ENCODE measurements around the gene ZCCHC7.

The ZCCHC7 gene

DNA sequence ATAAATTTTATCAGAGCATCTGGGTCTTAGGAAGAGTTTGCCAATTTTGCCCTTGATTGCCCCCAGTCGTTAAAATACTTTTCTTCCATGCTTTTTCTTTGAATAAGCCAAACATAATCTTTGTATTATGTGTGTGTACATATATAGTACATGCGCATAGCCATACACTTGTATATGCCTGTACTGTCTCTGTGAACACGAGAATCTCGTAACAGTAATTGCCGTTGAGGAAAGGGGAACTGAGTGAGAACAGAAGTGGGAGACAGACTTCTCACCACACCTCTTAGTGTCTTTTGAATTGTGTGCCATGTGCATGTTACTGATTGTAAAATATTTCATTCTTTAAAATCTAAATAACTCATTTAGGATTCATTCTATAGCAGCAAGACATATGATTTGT is 222.5 kb downstream of the ZCCHC7 start:
- DNase-seq: no peak

DNA sequence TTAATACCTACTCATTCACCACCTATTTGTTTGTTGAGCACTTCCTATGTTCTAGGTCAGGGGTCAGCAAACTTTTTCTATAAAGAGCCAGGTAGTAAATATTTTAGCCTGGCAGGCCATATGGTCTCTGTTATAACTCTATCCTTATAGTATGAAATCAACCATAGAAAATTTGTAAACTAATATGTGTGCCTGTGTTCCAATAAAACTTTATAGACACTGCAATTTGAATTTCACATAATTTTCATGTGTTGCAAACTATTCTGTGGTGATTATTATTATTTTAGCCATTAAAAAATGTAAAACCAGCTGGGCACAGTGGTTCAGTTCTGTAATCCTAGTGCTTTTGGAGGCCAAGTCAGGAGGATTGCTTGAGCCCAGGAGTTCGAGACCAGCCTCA is 223.3 kb downstream of the ZCCHC7 start:
- DNase-seq: no peak

DNA sequence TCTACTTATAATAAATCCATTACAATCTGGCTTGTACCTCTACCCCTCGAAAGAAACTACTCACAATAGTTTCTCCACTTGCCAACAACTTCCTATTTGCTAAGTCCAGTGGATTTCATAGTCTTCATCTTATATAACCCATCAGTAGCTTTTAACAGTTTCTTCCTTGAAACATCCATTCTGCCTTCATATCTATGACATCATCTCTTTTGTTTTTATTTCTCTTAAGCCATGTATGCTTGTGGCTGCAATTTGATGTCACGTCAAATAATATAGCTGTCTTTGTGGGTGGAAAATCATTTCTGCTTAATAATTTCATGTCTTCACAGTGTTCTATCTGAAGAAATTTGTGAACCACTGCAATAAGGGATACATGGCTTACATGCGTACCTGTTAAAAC is 224.7 kb downstream of the ZCCHC7 start:
- DNase-seq: no peak

DNA sequence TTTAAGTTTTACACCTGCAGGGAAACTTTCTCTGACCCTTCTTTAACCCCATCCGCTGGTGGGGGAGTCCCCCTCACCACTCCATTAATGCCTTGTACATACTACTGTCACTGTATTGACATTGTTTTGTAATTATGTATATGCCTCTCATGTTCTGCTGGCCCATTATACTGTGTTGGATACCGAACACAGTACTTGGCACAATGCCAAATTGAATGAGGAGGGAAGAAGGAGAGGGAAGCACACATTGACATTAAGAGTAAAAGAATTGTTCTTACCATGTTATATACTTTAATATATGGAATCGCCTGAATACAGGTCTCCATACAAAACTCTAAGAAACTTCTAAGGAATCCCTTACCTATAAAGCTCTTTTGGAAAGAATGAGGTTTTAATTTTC is 228.5 kb downstream of the ZCCHC7 start:
- DNase-seq: no peak

DNA sequence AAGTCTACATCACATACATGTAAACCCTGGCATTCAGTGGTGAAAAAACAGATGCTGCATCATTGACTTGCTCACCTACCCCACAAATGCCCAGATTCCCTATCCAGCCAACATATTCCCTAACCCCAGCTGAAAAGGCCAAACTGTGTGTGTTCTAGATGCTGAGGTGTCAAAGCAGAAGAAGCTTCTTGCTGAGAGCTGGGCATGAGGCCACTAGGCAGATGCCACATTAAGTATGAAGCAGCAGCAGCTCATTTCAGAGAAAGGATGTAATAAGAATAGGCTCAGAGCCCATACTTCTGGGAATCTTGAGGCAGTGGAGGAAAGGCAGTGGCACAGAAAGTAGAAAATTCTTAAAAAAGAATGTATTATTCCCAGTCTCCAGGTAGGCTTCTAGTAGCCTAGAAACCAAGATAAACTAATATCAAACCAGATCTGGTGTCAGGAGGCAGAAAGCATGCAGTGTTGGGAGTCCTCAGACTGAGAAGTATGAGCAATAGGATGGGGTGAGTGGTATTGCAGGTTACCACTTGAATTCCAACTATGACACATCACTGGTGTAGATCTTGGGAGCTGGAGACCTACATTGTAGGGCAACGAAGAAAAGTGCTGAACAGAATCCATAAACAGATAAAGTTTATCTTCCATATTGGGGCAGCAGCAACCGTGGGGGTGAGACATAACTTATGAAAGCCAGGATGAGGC is 230.3 kb downstream of the ZCCHC7 start:
- no peak for DNase-seq

DNA sequence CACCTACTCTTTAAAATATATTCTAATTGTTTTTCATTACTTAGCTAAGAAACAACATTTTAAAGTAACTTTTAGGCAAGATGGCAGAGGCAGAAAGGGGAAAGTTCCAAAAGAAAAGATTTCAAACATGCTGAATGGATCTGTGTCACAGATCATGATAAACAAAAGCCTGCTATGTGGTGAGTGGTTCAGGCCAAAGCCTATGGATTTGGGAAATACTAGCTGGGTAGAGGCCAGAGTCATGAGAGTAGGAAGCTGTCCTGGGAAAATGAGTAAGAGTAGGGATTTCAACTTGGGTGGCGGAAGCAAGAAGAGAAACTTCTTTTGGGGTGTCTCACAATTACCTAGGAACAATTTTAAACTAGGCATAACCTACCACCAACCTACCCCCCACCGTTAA is 233.4 kb downstream of the ZCCHC7 start:
- DNase-seq: no peak

DNA sequence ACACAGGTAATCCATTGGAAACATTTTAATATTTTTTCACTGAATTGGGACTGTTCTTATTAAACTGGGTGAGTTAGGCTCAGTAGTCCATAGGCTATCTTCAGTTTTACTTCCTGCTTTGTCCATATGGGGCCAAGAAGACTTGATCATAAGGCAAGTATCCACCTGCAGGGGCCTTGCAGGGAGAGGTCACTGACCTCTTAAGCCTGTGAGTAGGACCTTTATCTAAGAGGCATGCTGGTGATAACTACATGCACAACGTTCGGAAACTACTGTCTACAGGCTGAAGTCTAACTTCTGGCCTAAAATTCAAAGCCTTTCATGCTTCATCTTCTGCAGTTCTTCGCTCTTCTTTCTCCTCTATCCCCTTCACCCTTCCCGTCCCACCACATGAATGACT is 242.1 kb downstream of the ZCCHC7 start:
- no peak for DNase-seq

DNA sequence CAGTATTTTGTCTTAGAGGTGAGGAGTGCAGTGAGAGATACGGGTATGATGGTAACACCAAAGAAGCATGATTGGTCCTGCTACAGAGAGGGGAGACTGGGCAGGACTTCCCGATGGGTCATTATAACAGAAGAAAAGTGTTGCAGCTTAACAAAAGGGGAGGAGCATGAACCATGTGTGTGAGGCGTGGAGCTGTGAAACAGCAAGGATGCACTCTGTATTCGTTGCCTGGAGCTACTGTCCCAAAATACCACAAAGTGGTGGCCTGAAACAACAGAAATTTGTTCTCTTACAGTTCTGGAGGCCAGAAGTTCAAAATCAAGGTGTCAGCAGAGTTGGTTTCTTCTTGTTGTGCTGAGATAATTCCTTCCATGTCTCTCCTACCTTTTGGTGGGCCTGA is 242.8 kb downstream of the ZCCHC7 start:
- no peak for DNase-seq

DNA sequence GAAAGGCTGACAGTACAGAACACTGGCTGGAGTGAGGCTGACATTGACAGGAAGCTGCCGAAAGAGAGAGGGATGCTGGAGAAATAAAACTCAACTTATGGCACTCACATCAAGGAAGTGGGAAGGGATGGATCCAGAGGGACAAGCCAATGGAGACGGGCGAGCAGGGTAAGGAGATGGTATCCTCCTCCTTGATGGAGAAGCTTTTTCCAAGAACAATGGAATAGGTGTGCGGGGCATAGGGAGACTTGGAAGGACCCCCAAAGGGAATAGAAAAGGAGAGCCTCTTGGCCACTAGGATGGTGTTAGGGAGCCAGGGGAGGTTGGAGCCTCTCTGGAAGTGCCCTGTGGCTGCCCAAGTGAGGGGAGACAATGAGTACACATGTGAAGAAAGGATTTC is 243.8 kb downstream of the ZCCHC7 start:
- no peak for DNase-seq

DNA sequence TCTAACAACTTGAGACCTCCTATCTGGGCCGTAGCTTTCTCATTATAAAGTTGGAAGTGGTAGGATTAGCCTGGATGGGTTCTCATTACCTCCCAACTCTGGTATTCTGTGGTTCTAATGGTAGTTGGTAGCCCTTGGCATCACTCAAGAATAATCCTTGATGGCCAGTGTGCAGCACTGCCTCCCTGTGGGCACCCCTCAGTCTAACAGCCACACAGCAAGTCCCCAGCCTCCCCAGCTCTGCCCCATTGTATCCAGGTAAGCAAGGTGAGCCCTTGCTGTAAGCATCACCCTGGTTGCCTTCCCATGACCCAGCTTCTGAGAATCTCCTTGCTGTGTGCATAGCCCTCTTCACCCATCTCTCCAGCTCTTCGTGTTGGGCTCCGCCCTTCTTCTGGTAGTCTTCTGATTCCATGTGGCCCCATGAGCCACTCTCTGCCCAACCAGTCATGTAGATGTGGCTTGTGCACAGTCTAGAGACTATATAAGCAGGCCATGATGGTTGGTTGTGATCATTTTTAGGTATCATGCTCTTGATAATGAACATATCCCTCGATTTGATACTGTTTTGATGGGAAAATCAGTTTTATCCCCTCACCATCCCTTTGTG is 244.5 kb downstream of the ZCCHC7 start:
- no peak for DNase-seq

DNA sequence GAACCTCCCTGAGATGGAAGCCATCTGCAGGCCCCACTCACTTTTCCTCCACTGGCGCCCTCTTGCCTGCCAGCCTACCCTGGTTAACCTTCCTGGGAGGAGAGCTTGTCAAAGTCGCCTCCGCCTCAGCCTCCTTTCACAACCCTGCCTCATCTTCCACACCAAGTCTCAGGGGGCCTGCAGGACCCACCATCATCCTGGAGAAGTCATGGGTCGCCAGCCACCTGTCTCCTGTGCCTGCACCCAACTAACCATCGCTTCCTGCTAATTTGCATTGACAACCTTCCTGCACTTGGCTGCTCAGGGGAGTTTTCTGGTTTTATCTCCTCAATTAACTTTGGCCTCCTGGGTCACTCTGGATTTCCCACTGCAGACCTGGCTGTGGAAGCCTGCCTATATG is 249.3 kb downstream of the ZCCHC7 start:
- no peak for DNase-seq

DNA sequence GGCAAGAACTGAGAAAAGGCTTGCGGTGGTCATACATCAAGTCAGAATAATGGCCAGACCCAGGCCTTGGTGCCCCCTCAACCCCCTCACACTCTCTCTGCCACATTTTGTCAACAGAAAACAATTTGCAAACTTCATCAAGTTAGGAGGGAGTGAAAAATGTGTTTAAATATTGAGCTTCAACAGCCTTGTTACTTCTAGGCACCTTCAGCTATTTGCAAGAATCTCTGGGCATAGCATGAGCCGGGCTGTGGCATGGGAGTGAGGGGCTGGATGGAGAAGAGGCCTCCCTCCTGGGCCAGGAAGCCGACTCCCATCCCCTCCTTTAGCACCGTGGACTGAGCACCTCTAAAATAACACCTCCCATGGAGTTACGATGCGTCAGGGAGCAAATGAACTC is 249.9 kb downstream of the ZCCHC7 start:
- no peak for DNase-seq

DNA sequence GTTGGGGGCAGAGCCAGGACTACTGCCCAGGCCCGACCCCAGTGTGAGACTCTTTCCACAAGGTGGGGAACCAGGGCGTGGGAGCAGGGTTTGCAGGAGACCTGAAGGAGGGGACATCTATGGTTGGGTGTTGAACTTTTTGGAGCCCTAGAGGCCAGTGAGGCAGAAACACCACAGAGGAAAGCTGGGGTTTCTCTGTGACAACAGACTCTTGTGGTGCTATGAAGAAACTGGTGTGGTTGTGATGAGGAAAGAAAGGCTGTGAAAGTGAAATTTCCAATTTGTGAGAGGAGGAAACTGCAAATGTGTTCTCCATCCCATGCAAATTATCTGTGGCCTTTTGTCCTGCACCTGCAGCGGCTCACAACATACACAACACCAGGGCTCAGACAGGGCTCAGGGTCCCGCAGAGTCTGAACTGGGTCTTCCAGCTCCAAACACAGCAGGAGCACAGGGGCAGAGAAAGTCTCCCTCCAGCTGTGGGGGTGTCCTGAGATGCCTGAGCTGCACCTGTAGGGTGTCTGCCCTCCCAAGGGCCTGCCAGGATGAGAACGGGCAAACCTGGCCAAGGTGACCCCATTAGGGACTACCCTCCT is 250.7 kb downstream of the ZCCHC7 start:
- DNase-seq: peak; percentile 6

DNA sequence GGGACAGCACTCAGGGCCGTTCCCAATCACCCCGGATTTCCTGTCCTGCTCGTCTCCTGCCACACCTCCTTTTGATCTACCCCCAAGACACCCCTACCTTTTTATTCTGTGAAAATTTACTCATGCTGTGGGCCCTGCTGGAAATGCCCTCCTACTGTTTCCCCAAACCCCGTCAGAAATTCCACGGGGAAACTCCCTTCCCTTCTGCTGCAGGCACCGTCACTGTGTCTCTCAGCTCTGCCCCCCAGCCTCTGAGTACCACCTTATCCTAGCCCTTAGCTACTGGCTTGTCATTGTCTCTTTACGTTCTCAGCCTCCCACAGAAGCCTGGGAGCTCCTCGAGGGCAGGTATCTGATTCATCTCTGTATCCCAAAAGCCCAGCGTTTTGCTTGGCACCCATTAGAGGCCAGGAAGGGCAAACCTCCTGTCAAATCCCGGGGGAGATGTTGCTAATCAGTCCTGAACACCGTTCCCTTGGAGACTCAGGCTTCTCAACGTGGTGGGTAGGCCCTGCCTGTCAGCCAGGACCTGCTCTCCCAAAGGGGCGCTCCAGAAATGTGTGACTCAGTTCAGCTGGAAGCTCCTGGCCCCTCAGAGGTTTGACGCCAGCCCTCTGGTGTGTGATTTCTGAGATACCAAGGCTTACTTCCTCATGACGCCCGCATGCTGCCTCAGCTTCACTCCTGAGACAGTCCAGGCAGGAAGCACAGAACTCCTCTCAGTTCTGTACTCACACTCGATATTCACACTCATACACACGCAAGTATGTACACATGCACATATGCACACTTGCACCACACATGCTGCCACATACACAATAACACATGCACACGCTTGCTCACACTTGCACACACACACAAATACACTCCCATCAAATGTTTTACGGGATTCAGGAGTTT is 251.4 kb downstream of the ZCCHC7 start:
- peak; percentile 2 for DNase-seq

DNA sequence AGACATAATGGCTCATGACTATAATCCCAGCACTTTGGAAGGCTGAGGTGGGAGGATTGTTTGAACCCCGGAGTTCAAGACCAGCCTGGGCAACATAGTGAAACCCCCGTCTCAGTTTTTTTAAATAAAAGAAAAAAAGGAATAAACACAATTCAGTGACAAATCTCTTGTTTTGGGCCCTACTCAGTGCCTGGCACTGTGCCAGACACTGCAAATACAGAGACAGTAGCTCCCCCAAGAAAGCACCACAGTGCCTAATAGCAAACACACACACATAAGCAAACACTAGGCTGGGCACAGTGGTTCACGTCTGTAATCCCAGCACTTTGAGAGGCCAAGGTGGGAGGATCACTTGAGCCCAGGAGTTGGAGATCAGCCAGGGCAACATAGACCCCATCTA is 252.5 kb downstream of the ZCCHC7 start:
- DNase-seq: no peak

DNA sequence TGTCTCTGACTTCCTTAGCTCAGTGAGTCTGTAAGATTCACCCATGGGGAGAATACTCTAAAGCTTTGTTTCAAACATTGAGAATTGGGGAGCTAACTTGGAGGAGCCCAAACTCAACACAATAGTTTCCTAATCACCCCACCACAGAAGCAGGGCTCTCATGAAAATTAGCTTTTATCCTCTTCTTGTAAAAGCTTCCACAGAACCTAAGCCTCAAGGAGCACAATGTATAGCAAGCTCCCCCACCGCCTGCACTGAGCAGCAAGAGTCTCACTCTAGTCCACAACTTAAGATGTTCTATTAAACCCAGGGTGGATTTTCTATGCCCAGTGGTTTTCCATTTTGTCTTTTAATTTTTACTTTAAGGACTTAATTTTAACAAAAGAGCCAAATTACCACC is 253.2 kb downstream of the ZCCHC7 start:
- DNase-seq: no peak

DNA sequence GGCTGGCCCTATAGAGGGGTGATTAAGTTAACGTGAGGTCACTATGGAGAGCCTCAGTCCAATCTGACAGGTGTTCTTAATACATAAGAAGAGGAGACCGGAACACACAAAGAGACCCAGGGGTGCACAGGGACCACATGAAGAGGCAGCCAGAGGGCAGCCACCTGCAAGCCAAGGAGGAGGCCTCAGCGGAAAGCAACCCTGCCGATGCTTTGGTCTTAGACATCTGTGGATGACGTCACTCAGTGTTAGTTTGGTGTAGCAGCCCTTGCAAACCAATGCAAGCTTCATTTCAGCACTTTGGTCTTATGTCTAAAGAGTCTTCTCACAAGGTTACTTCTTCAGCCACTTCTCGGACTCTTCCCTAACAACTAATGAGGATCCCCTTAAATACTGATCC is 254.5 kb downstream of the ZCCHC7 start:
- DNase-seq: no peak

DNA sequence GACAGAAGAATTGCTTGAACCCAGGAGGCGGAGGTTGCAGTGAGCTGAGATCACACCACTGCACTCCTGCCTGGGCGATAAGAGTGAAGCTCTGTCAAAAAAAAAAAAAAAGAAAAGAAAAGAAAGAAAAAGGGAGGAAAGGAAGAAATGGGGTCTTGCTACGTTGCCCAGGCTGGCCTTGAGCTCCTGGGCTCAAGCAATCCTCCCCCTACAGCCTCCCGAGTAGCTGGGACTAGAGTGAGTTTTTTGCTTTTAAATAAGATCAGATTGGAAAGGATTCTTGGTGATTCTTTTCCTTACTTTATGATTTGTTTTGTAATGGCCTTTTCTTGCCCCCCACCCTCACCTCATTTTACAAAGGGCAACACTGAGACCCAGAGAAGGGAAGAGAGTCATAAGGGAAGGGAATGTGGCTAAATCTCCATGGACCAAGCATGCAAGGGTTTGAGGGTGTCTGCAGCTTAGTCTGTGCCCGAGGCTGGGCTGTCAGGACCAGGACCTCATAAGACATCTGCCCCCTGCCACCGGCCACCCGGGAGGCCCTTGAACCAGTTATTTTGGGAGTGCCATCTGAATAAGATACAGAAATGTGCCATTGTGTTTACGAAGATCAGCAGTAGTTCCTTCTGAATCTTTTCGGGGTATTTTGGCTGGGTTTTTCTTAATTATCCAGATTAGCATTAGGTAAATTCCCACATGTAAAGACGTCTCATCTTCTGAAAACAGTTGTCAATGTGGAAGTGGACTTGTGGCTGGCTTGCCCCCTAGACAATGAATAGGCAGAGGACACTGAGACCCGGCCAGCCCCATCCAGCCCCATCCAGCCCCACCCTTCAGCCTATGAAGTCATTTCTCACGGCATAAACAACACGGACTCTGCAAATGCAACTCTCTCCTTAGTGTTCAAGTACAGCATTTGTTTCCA is 257.6 kb downstream of the ZCCHC7 start:
- no peak for DNase-seq

DNA sequence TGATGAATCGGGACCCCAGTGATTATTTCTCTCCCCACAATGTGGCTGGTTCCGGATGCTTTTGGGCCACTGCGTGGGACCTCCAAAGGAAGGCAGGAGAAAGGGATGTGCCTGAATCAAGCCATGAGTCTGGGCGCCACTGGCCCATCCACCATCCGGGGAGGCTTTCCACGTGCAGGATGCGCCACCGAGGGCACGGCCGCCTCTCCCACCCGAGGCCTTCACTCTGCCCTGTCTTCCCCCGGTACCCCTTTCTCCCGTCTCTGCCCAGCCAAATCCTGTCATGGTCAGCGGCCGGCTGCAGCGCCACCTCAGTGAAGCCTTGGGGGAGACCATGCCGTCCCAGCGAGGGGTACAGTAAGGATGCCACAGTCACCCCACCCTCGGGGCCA is 258.2 kb downstream of the ZCCHC7 start:
- no peak for DNase-seq

DNA sequence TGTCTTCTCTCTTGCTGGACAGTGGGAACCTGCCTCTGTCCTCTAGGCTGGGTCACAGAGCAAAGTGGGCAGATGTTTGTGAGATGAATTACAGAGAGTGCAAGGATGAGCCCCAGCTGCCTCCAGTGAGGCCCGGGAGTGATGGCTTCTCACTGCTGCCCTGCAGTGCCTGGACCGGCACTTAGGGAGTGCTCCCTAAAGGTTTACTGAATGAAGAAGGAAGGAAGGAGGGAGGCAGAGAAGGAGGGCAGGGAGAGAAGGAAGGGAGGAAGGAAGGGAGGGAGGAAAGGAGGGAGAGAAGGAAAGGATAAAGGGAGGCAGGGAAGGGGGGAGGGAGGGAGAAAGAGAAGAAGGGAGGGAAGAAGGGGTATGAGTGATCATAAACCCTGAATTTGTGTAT is 259.5 kb downstream of the ZCCHC7 start:
- no peak for DNase-seq

DNA sequence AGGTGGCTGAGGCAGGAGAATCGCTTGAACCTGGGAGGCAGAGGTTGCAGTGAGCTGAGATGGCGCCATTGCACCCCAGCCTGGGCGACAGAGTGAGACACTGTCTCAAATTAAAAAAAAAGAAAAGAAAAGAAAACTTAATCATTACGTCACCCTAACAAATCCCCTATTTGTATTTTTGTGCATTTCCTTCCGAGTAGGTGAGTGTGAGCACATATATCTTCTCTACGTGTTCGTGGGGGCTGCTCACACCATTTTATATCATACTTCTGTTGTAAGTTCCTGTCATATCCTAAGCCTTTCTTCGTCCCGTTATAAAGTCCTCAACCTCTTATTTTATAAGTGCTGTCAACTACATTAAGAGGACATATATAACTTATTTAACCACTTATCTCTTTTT is 260.2 kb downstream of the ZCCHC7 start:
- DNase-seq: no peak

DNA sequence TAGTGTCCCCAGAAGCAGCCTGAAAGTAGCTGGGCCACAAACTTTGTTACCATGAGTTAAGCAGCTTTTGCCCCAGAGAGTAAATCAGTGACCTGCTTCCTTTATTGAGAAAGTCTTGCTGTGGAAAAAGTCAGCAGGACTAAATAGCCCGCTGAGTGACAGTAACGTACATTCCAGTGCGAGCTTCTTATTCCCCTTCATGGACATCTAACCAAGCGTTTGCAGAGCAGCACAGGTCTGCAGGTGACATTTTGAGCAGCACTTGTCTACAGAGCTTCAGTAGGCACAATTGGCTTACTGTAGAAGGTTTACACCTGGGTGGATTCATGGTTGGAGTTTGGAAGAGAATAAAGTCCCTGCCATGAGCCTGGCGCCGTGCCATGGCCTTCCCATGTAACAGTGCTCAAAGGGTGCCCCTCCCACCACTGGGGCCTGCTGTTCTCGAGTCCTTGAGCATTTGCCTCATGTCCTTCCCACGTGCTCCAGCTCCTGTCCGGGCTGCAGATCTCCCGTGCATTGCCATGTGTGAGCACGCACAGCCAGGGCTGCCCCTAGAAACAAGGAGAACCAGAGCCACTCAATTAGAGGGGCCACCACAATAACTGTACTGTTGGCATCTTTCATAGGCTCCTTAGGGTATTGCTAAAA is 260.8 kb downstream of the ZCCHC7 start:
- no peak for DNase-seq

Measured in suppressor macrophage treated with lipopolysaccharide for 4 hours (primary cell).